Activated gamma-delta T cell (primary cell): ENCODE measurements around the gene NNMT.

Experiments used
- DNase-seq: peaks from one replicate; lab custom pipeline; 2025; lab: John Stamatoyannopoulos, UW
- total RNA-seq, 2 donors: gene quantifications; one replicate each; lab custom pipeline; 2026; lab: John Stamatoyannopoulos, UW

Gene NNMT
- 0.04 to 0.05 reads per million in 2 donors for total RNA-seq

- DNase-seq, result no peak
Measured at GRCh38 chr11:114295676-114296604, at the start of gene NNMT. Gene NNMT (plus strand): TSS chr11:114296399. CDS start chr11:114296557, 158 bp downstream.

GRCh38 chr11:114247070-114247789 lies 49.0 kb upstream of the NNMT start:
- DNase-seq, result no peak

- DNase-seq, result no peak
Measured at GRCh38 chr11:114250180-114250579, 46.0 kb upstream of the NNMT start.

GRCh38 chr11:114250993-114251814 lies 45.0 kb upstream of the NNMT start:
- DNase-seq, result no peak

GRCh38 chr11:114251815-114252337 lies 44.3 kb upstream of the NNMT start:
- no peak for DNase-seq

- DNase-seq, result no peak
Measured at GRCh38 chr11:114252767-114253166, 43.4 kb upstream of the NNMT start.

- DNase-seq, result no peak
Measured at GRCh38 chr11:114253771-114254170, 42.4 kb upstream of the NNMT start.

GRCh38 chr11:114254571-114255146 lies 41.5 kb upstream of the NNMT start:
- DNase-seq, result no peak

- no peak for DNase-seq
Measured at GRCh38 chr11:114255289-114255688, 40.9 kb upstream of the NNMT start.

GRCh38 chr11:114256176-114256966 lies 39.8 kb upstream of the NNMT start:
- no peak for DNase-seq

GRCh38 chr11:114256967-114257286 lies 39.3 kb upstream of the NNMT start:
- DNase-seq, result no peak

- no peak for DNase-seq
Measured at GRCh38 chr11:114257621-114258558, 38.3 kb upstream of the NNMT start.

- no peak for DNase-seq
Measured at GRCh38 chr11:114258696-114259095, 37.5 kb upstream of the NNMT start.

- DNase-seq, result no peak
Measured at GRCh38 chr11:114259124-114259526, 37.1 kb upstream of the NNMT start.

- DNase-seq, result no peak
Measured at GRCh38 chr11:114259551-114259983, 36.6 kb upstream of the NNMT start.

GRCh38 chr11:114260077-114260476 lies 36.1 kb upstream of the NNMT start:
- DNase-seq, result no peak

GRCh38 chr11:114260483-114260882 lies 35.7 kb upstream of the NNMT start:
- no peak for DNase-seq

GRCh38 chr11:114261791-114262190 lies 34.4 kb upstream of the NNMT start:
- DNase-seq, result no peak

- no peak for DNase-seq
Measured at GRCh38 chr11:114262681-114263512, 33.3 kb upstream of the NNMT start.
